OCI-M1 (cell line): ENCODE measurements around the gene ERAP2.
"Not testable (repeated sequence)": the region's sequence is repeated elsewhere in the genome, so short reads cannot be mapped to it uniquely, and the experiment has no call there.

ENCODE experiments used
- DNase-seq: peaks from one replicate; lab custom pipeline; 2025; lab: John Stamatoyannopoulos, UW

The ERAP2 gene

GRCh38 chr5:96896276-96896675 is 20.0 kb downstream of the ERAP2 start:
- no peak for DNase-seq

DNA sequence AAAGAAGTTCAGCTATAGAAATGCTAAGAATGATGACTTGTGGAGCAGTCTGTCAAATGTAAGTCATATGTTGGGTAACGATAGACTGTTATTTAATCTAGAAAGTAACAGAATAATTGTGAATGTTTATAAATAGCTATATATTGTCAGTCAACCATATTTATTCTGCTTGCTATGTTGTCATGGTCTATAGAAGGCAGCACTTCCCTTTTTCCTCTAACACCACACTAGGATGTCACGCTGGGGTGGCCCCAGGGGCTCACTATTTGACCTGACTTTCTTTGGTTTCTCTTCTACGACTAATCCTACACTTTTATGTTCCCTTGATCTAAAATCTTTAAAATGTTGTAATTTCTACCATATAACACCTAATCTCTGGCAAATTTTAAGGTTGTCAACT is 20.5 kb downstream of the ERAP2 start:
- peak; percentile 71 for DNase-seq

- DNase-seq: no peak
Observed at GRCh38 chr5:96901384-96901783, 25.1 kb downstream of the ERAP2 start.

DNA sequence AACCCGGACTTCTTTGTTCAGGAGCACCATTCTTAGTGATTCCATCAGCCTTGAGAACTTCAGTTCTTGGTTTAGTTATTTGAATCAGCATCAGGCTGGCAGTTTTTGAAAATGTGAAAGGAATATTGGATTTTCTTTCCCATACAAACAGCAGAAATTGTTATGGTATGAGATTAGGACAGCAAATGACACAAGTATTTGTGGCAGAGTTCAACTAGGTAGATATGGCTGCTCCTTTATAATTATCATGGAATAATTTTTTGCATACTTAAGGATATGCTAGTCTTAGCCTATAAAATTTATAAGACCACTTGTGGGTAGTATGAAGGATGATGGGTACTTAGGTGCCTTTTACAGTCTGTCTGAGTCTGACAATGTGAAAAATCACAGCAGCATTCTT is 25.5 kb downstream of the ERAP2 start:
- no peak for DNase-seq

DNA sequence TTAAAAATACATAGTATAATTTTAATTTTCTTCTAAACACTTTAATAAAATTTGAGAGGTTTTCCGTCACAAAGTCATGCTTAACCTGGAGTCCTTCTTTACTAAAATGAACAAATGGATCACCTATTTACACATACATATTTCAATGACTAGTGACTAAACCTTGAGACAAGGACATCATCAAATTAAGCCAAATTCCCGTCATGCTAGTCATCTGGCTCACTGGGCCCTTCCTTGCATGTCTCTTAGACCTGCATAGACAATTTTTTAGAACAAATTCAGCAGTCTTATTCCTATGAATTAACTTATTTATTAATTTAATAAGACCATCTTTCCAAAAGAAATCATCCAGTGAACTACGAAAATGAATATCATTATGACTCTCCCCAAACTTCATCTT is 26.6 kb downstream of the ERAP2 start:
- no peak for DNase-seq

DNA sequence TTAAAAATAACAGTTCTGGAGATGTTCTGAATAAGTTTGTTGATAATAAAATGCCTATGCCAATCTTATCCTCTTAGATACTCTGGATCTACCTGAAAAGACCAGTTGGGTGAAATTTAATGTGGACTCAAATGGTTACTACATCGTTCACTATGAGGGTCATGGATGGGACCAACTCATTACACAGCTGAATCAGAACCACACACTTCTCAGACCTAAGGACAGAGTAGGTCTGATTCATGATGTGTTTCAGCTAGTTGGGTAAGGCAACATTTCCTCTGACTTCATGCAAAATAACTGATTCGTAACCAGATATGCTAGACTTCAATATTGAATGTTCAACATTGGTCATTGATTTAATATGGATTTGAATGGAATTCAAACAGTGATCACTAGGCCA is 27.0 kb downstream of the ERAP2 start:
- DNase-seq: no peak

DNA sequence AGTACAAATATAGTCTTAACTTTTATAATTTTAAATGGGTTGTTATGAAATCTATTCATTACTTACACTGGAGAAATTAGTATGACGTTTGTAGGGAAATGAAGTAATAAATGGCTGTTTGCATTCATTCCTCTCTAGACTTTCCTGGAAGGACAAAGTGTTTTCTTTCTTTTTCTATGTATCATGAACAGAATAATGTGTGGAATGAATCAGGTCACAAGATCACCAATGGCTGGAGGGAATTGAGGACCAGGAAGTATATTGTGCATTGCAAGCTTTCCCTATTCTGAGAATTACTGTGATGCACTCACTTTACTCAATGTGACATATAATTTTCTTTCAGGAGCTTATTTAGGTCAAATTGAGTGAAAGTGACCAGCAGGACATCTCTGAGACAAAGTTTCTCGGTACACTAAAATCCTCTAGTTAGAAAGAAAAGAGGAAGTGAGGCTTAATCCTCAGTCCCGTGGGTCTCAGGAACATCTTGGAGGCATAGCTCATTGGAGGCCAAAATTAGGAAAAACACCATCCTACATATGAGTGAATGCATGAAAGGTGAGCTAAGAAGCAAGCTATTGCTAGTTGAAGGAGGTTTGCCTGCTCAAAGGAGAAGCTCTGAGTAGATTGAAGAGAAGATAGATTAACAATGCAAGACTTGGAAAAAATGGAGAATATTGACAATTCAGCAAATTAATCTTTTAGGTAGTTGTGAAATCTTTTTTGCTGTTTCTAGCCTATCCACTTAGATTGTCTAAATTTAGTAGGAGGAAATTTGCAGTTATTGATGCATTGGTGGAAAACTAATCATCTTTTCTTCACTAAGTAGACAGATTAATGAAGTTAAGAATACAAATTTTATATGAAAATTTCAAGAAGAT is 28.0 kb downstream of the ERAP2 start:
- peak; percentile 50 for DNase-seq

- no peak for DNase-seq
Observed at GRCh38 chr5:96905864-96906263, 29.6 kb downstream of the ERAP2 start.

DNA sequence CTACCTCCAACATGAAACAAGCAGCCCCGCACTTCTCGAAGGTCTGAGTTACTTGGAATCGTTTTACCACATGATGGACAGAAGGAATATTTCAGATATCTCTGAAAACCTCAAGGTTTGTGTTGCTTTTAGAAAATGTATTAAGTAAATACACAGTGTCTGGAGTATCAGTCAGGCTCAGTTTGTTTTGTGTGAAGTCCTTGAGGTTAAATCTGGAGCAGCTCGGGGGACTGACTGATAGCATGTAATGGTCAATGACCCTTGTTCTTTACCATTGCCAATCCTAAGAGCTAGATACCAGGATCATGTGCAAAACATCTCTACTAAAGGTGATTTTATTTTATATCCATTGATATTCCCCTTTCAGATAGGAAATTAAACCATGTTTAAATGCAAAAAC is 32.7 kb downstream of the ERAP2 start:
- no peak for DNase-seq

- DNase-seq: no peak
Observed at GRCh38 chr5:96909435-96909834, 33.1 kb downstream of the ERAP2 start.

- DNase-seq: no peak
Observed at GRCh38 chr5:96911139-96911538, 34.8 kb downstream of the ERAP2 start.

- DNase-seq: no peak
Observed at GRCh38 chr5:96913233-96913632, 36.9 kb downstream of the ERAP2 start.

GRCh38 chr5:96919754-96920197 is 43.5 kb downstream of the ERAP2 start:
- no peak for DNase-seq

DNA sequence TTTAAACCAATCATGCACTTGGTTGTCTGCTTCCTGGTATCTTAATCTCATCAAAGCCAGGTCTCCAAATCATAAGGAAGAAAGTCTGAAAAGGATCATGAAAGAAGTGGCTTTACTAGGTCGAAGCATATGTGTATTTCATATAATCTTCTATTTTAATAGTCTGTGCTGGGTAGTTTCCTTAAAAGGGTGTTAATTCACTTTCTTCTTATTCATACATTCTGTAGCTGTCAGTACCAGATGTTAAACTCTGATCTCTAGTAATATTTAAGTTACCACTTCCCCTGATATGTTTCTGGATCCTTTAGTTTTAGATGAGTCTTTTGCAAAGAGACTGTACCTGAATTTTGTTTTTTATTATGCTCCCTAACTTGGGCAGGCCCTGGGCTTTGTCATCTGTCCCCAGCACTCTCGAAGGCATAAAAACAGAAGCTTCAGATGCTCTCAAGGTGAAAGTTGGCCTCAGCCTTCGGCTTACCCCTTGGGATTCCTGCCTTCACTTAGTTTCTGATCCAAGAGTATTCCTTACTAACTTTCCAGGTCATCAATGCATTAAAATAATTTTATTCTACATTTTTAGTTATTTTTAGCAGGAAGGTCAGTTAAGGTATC is 44.5 kb downstream of the ERAP2 start:
- DNase-seq: peak; percentile 39

- no peak for DNase-seq
Observed at GRCh38 chr5:96922499-96923244, 46.4 kb downstream of the ERAP2 start.

DNA sequence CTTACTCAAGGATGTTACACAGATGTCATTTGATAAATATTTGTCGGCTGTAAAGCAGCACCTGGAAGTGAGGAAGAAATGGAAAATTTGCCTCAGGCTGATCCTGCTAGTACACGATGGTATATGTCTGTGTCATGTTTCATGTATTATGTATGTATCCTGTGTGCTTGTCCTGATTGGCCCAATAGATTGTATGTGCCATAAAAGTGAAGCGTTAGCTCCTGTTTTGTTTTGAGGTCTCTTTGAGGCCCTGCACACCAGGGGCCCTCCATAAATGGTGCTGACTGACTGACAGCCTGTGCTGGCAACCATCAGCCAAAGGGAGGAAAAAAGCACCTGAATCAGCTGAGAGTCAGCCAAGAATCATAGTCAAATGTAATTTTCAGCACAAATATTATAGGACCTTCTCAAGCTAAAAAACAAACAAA is 47.7 kb downstream of the ERAP2 start:
- no peak for DNase-seq

GRCh38 chr5:96926276-96926675 is 50.0 kb downstream of the ERAP2 start:
- DNase-seq: peak; percentile 38

- peak; percentile 23 for DNase-seq
Observed at GRCh38 chr5:96927008-96927407, 50.7 kb downstream of the ERAP2 start.

- DNase-seq: no peak
Observed at GRCh38 chr5:96928931-96929708, 52.8 kb downstream of the ERAP2 start.

- peak; percentile 61 for DNase-seq
Observed at GRCh38 chr5:96930058-96930457, 53.8 kb downstream of the ERAP2 start.

- DNase-seq: no peak
Observed at GRCh38 chr5:96930589-96930988, 54.3 kb downstream of the ERAP2 start.

DNA sequence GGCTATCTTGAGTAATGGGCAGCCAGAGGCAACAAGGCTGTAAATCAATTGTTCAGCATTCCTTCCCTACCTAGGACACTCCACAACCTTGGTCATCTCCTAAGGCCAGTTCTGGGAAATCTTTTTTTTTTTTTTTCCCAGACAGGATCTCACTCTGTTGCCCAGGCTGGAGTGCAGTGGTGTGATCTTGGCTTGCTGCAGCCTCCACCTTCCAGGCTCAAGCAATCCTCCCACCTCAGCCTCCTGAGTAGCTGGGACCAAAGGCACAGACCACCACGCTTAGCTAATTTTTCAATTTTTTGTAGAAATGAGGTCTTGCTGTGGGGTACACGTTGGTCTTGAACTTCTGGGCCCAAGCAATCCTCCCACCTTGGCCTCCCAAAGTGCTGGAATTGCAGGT is 54.7 kb downstream of the ERAP2 start:
- not testable (repeated sequence) for DNase-seq
